GM23338 (cell line): ENCODE results near the gene XAGE1B. TPM values are rescaled to one million over a fixed set of nuclear protein-coding genes. Genes with fewer than 3 reads are reported as not detected.
"Not testable (repeated sequence)": the region's sequence is repeated elsewhere in the genome, so short reads cannot be mapped to it uniquely, and the experiment has no call there.

Experiments
- ATAC-seq: fragments of 200-7000 bp; cut with Tn5 transposase; 3 replicates; pipeline ENCODE4 v1.9.1; 2020
- DNase-seq: peaks from one replicate; pipeline ENCODE4 v3.0.0-alpha.2; 2015; ENCODE audit warnings: low spot score
- H2AFZ ChIP-seq: fragments of 200-600 bp; sonication (generic); 2 replicates; pipeline ENCODE4 v1.8.0; 2016; ENCODE audit warnings: antibody characterized with exemption, mild to moderate bottlenecking, moderate library complexity
- H3F3A ChIP-seq: fragments of 200-600 bp; sonication (generic); replicated peaks from 2 replicates; pipeline ENCODE4 v1.8.0; 2017; ENCODE audit warnings: antibody characterized with exemption, mixed run types, low read depth
- H3K27ac ChIP-seq: fragments of 200-600 bp; sonication (generic); 2 replicates; pipeline ENCODE4 v1.6.1; 2016; ENCODE audit warnings: low read depth
- H3K27me3 ChIP-seq: fragments of 200-600 bp; sonication (generic); 2 replicates; pipeline ENCODE4 v1.8.0; 2016; ENCODE audit warnings: mild to moderate bottlenecking, mixed run types, moderate library complexity; ENCODE audit not compliant: insufficient read depth
- H3K36me3 ChIP-seq: fragments of 200-600 bp; sonication (generic); 2 replicates; pipeline ENCODE4 v1.8.0; 2016; ENCODE audit warnings: mild to moderate bottlenecking; ENCODE audit not compliant: insufficient read depth
- H3K4me1 ChIP-seq: fragments of 200-600 bp; sonication (generic); 2 replicates; pipeline ENCODE4 v1.8.0; 2016; ENCODE audit warnings: mild to moderate bottlenecking, moderate library complexity; ENCODE audit not compliant: insufficient read depth
- H3K4me2 ChIP-seq: fragments of 200-600 bp; sonication (generic); 2 replicates; pipeline ENCODE4 v1.7.1; 2017; ENCODE audit warnings: mixed run types
- H3K4me3 ChIP-seq: fragments of 200-600 bp; sonication (generic); 2 replicates; pipeline ENCODE4 v1.6.1; 2016; ENCODE audit warnings: mixed run types
- H3K79me2 ChIP-seq: fragments of 200-600 bp; sonication (generic); replicated peaks from 2 replicates; pipeline ENCODE4 v1.8.0; 2017; ENCODE audit warnings: mild to moderate bottlenecking; ENCODE audit not compliant: insufficient read depth
- H3K9me2 ChIP-seq: fragments of 200-600 bp; sonication (generic); 2 replicates; pipeline ENCODE4 v1.8.0; 2017; ENCODE audit not compliant: insufficient read depth
- H4K20me1 ChIP-seq: fragments of 200-600 bp; sonication (generic); replicated peaks from 2 replicates; pipeline ENCODE4 v1.8.0; 2017; ENCODE audit warnings: mild to moderate bottlenecking; ENCODE audit not compliant: insufficient read depth
- H3K27ac Mint-ChIP-seq: 2 replicates; pipeline ENCODE4 v1.8.0; 2020; ENCODE audit warnings: inconsistent platforms, mild to moderate bottlenecking, moderate library complexity, mixed read lengths
- H3K27me3 Mint-ChIP-seq: 3 replicates; pipeline ENCODE4 v1.8.0; 2022; ENCODE audit warnings: low read depth, mild to moderate bottlenecking, moderate library complexity, mixed read lengths, inconsistent platforms; ENCODE audit not compliant: insufficient read depth, poor library complexity
- H3K36me3 Mint-ChIP-seq: 3 replicates; pipeline ENCODE4 v1.8.0; 2021; ENCODE audit warnings: low read depth, mild to moderate bottlenecking, inconsistent platforms, moderate library complexity, mixed read lengths
- H3K4me1 Mint-ChIP-seq: 3 replicates; pipeline ENCODE4 v1.8.0; 2020; ENCODE audit warnings: mild to moderate bottlenecking, inconsistent platforms, mixed read lengths
- H3K4me3 Mint-ChIP-seq: 3 replicates; pipeline ENCODE4 v1.8.0; 2021; ENCODE audit warnings: moderate library complexity, mild to moderate bottlenecking, inconsistent platforms, mixed read lengths
- H3K9me3 Mint-ChIP-seq: 3 replicates; pipeline ENCODE4 v1.8.0; 2020; ENCODE audit warnings: moderate library complexity, mild to moderate bottlenecking, inconsistent platforms, mixed read lengths
- CREB1 ChIP-seq: fragments of 250-450 bp; sonication (Bioruptor Pico); IDR thresholded peaks from 2 replicates; pipeline ENCODE4 v1.5.0; 2020; ENCODE audit warnings: low read depth, mild to moderate bottlenecking, moderate library complexity
- ETS1 ChIP-seq: IDR thresholded peaks from 2 replicates; pipeline ENCODE4 v1.6.1; 2016; ENCODE audit warnings: antibody characterized with exemption
- JUNB ChIP-seq: IDR thresholded peaks from one replicate; pipeline ENCODE4 v1.6.1; 2016; ENCODE audit warnings: antibody characterized with exemption; ENCODE audit not compliant: unreplicated experiment
- NANOG ChIP-seq: IDR thresholded peaks from 2 replicates; pipeline ENCODE4 v1.6.1; 2016; ENCODE audit warnings: antibody characterized with exemption, borderline replicate concordance
- REST ChIP-seq: IDR thresholded peaks from one replicate; pipeline ENCODE4 v1.6.1; 2018; ENCODE audit warnings: antibody characterized with exemption; ENCODE audit not compliant: unreplicated experiment
- ZNF114 ChIP-seq: fragments of 250-450 bp; sonication (Bioruptor Pico); IDR thresholded peaks from 2 replicates; pipeline ENCODE4 v1.5.0; 2020; ENCODE audit warnings: mild to moderate bottlenecking, moderate library complexity
- ZNF331 ChIP-seq: fragments of 250-450 bp; sonication (Bioruptor Pico); IDR thresholded peaks from 2 replicates; pipeline ENCODE4 v1.5.0; 2020; ENCODE audit warnings: low read depth, mild to moderate bottlenecking, moderate library complexity
- polyA plus RNA-seq: library from polyadenylated mRNA; unstranded; fragments of >200 nt; fragmentation: Nextera tagmentation; extraction: Ambion mirVana; gene quantifications from 2 replicates; pipeline ENCODE4 v1.2.1, GENCODE V29; 2016
- total RNA-seq: library from RNA; depleted of rRNA; stranded (reverse); fragments of >200 nt; shearing (Covaris generic); gene quantifications from 2 replicates; pipeline ENCODE4 v1.2.3, GENCODE V29; 2014

Gene XAGE1B
- total and polyA plus RNA-seq, 2 experiments from 2014 or later: not detected

GRCh38 chrX:52504551-52504950 is 12.3 kb downstream of the XAGE1B start:
- Mint-ChIP-seq H3K27me3 (no peaks in the 10 kb centered on the region), H3K4me3 (no peak overlapping the region), H3K4me1 (no peaks in the 10 kb centered on the region; the same call in 2 of the 3 replicates), H3K9me3 (no peaks in the 10 kb centered on the region; the same call in 2 of the 3 replicates), H3K36me3 (no peaks in the 10 kb centered on the region), H3K27ac (no peak overlapping the region)
- Histone ChIP-seq H3K79me2 (no peaks in the 10 kb centered on the region), H3K27ac (no peak overlapping the region), H3K4me2 (no peak overlapping the region), H3K27me3 (no peaks in the 10 kb centered on the region), H3K4me1 (no peaks in the 10 kb centered on the region), H3K36me3 (no peaks in the 10 kb centered on the region), H3F3A (no peaks in the 10 kb centered on the region), H2AFZ (no peak overlapping the region), H3K9me2 (no peaks in the 10 kb centered on the region), H4K20me1 (no peaks in the 10 kb centered on the region), H3K4me3 (no peak overlapping the region)
- ATAC-seq: no peak
- DNase-seq: no peak
- no peak for TF ChIP-seq ZNF114 (CRISPR knock-in tag)
- TF ChIP-seq NANOG: no peak
- TF ChIP-seq REST: no peak
- no peak for TF ChIP-seq JUNB
- no peak for TF ChIP-seq ZNF331 (CRISPR knock-in tag)
- no peak for TF ChIP-seq ETS1
- TF ChIP-seq CREB1: no peak

- H3K36me3 Mint-ChIP-seq, H3F3A ChIP-seq, DNase-seq, H3K4me1 ChIP-seq, H3K27ac Mint-ChIP-seq, H3K27ac ChIP-seq, H3K9me2 ChIP-seq, H4K20me1 ChIP-seq, H3K4me1 Mint-ChIP-seq, H3K4me3 Mint-ChIP-seq, H3K79me2 ChIP-seq, H3K36me3 ChIP-seq, H3K27me3 Mint-ChIP-seq, H3K4me3 ChIP-seq, H2AFZ ChIP-seq, H3K27me3 ChIP-seq, H3K4me2 ChIP-seq, H3K9me3 Mint-ChIP-seq: not testable (repeated sequence)
- peak; percentile 97 for ATAC-seq
Observed at GRCh38 chrX:52501362-52501761, 15.5 kb downstream of the XAGE1B start.

- H3K27ac ChIP-seq, H3K9me3 Mint-ChIP-seq, H3K4me3 ChIP-seq, H3K4me2 ChIP-seq, H3K9me2 ChIP-seq, H3K27me3 ChIP-seq, H3K4me1 Mint-ChIP-seq, H3K36me3 Mint-ChIP-seq, H4K20me1 ChIP-seq, ATAC-seq, H3K4me3 Mint-ChIP-seq, H3F3A ChIP-seq, H3K4me1 ChIP-seq, DNase-seq, H3K79me2 ChIP-seq, H3K36me3 ChIP-seq, H3K27ac Mint-ChIP-seq, H3K27me3 Mint-ChIP-seq, H2AFZ ChIP-seq: not testable (repeated sequence)
Observed at GRCh38 chrX:52496419-52496772, 20.5 kb downstream of the XAGE1B start.

- not testable (repeated sequence) for H3K4me3 ChIP-seq, H3K27me3 Mint-ChIP-seq, H3K4me1 Mint-ChIP-seq, H3K4me1 ChIP-seq, H3K27ac Mint-ChIP-seq, DNase-seq, H3K27ac ChIP-seq, H3K4me3 Mint-ChIP-seq, H3K36me3 ChIP-seq, ATAC-seq, H3K36me3 Mint-ChIP-seq, H3K79me2 ChIP-seq, H3K27me3 ChIP-seq, H3K9me2 ChIP-seq, H4K20me1 ChIP-seq, H3F3A ChIP-seq, H2AFZ ChIP-seq, H3K4me2 ChIP-seq, H3K9me3 Mint-ChIP-seq
Observed at GRCh38 chrX:52495545-52496418, 21.1 kb downstream of the XAGE1B start, which contains the start of gene XAGE1A. XAGE1A (plus strand) TSS chrX:52495808; CDS start chrX:52497362, 1,554 bp downstream.
